K562 (cell line): ENCODE results near the gene CLGN. TPM values are rescaled to one million over a fixed set of nuclear protein-coding genes. Genes with fewer than 3 reads are reported as not detected.

Experiments
- BRCA1 ChIP-seq, 2 experiments: fragments of 450-650 bp in 1 of 2; sonication (generic) in 1 of 2; formaldehyde crosslinking in 1 of 2; IDR thresholded peaks; 2 replicates each; pipeline versions ENCODE4 v1.5.0 to v1.6.1; 2017 to 2020; ENCODE audit warnings: mild to moderate bottlenecking in 1 of 2, missing genetic modification reagents in 1 of 2
- CCNT2 ChIP-seq: IDR thresholded peaks from 2 replicates; pipeline ENCODE4 v1.6.1; 2011; ENCODE audit warnings: borderline replicate concordance, low read depth, mild to moderate bottlenecking, moderate library complexity, mixed read lengths, low read length; ENCODE audit not compliant: insufficient read length; ENCODE audit errors: extremely low read depth
- CEBPB ChIP-seq: fragments of 450-650 bp; IDR thresholded peaks from 2 replicates; pipeline ENCODE4 v1.6.1; 2016; ENCODE audit warnings: missing genetic modification characterization, missing compliant biosample characterization
- DMBX1 ChIP-seq: fragments of 250-450 bp; sonication (Bioruptor Pico); IDR thresholded peaks from 2 replicates; pipeline ENCODE4 v1.8.0; 2022; ENCODE audit warnings: inconsistent platforms, mild to moderate bottlenecking, moderate library complexity, borderline replicate concordance
- GMEB1 ChIP-seq: fragments of 250-450 bp; sonication (Bioruptor Pico); IDR thresholded peaks from 2 replicates; pipeline ENCODE4 v1.4.0; 2020; ENCODE audit warnings: mild to moderate bottlenecking
- L3MBTL2 ChIP-seq: fragments of 450-650 bp; IDR thresholded peaks from 2 replicates; pipeline ENCODE4 v1.6.1; 2016; ENCODE audit warnings: mild to moderate bottlenecking, moderate library complexity
- MTA2 ChIP-seq: fragments of 450-650 bp; IDR thresholded peaks from 2 replicates; pipeline ENCODE4 v1.6.1; 2016; ENCODE audit warnings: low read depth
- PRMT5 ChIP-seq: sonication (generic); formaldehyde crosslinking; IDR thresholded peaks from 2 replicates; pipeline ENCODE4 v1.5.0; 2020; ENCODE audit warnings: missing genetic modification reagents
- RFX5 ChIP-seq: IDR thresholded peaks from 2 replicates; pipeline ENCODE4 v1.6.1; 2011; ENCODE audit warnings: low read depth, mild to moderate bottlenecking, improper control_type of control experiment, low read length
- RHOXF2B ChIP-seq: fragments of 250-450 bp; sonication (Bioruptor Pico); conservative IDR thresholded peaks from 2 replicates; pipeline ENCODE4 v1.5.1; 2021
- SMARCA4 ChIP-seq: fragments of 450-650 bp; IDR thresholded peaks from 2 replicates; pipeline ENCODE4 v1.6.1; 2016
- THRA ChIP-seq: fragments of 450-650 bp; IDR thresholded peaks from 2 replicates; pipeline ENCODE4 v1.6.1; 2017; ENCODE audit warnings: mild to moderate bottlenecking, moderate library complexity
- ZBTB49 ChIP-seq: sonication (generic); formaldehyde crosslinking; IDR thresholded peaks from 2 replicates; pipeline ENCODE4 v1.8.0; 2022; ENCODE audit warnings: missing genetic modification reagents, mild to moderate bottlenecking, borderline replicate concordance
- ZFX ChIP-seq: sonication (generic); formaldehyde crosslinking; IDR thresholded peaks from 2 replicates; pipeline ENCODE4 v1.8.0; 2022; ENCODE audit warnings: mild to moderate bottlenecking, missing genetic modification reagents, moderate library complexity
- ZNF124 ChIP-seq: sonication (generic); formaldehyde crosslinking; IDR thresholded peaks from 2 replicates; pipeline ENCODE4 v1.8.1; 2022; ENCODE audit warnings: missing genetic modification reagents
- ZNF184 ChIP-seq: sonication (generic); formaldehyde crosslinking; IDR thresholded peaks from 2 replicates; pipeline ENCODE4 v1.5.0; 2020; ENCODE audit warnings: missing genetic modification reagents
- ZNF239 ChIP-seq: fragments of 250-450 bp; sonication (Bioruptor Pico); IDR thresholded peaks from 2 replicates; pipeline ENCODE4 v1.4.0; 2020; ENCODE audit warnings: mild to moderate bottlenecking
- ZNF384 ChIP-seq: IDR thresholded peaks from 2 replicates; pipeline ENCODE4 v1.6.1; 2012; ENCODE audit warnings: low read depth, low read length, improper control_type of control experiment
- ZNF408 ChIP-seq: fragments of 250-450 bp; sonication (Bioruptor Pico); IDR thresholded peaks from 2 replicates; pipeline ENCODE4 v1.4.0; 2020; ENCODE audit warnings: low read depth, mild to moderate bottlenecking, moderate library complexity
- ZNF41 ChIP-seq: fragments of 250-450 bp; sonication (Bioruptor Pico); conservative IDR thresholded peaks from 2 replicates; pipeline ENCODE4 v1.4.0; 2020; ENCODE audit warnings: mild to moderate bottlenecking
- ZNF639 ChIP-seq, 2 experiments: fragments of 200-800 bp in 1 of 2; sonication (Bioruptor generic) in 1 of 2; sonication (generic) in 1 of 2; formaldehyde crosslinking in 1 of 2; IDR thresholded peaks in 1 of 2; conservative IDR thresholded peaks in 1 of 2; 2 replicates each; pipeline versions ENCODE4 v1.5.0 to v1.6.1; 2016 to 2020; ENCODE audit warnings: missing compliant biosample characterization in 1 of 2, missing genetic modification characterization in 1 of 2, missing genetic modification reagents in 1 of 2
- polyA plus RNA-seq, 8 experiments: library from polyadenylated mRNA; depleted of rRNA in 4 of 8; stranded (reverse) in 5 of 8; unstranded in 3 of 8; fragments of >200 nt; fragmentation: Nextera tagmentation in 2 of 8; fragmentation: Illumina TruSeq in 1 of 8; extraction: Ambion mirVana in 2 of 8; extraction: Trizol in 1 of 8; gene quantifications; 2 replicates each; pipeline versions ENCODE4 v1.2.1 to v1.2.3, GENCODE V29; 2011 to 2014; ENCODE audit warnings: inconsistent platforms in 1 of 8, missing spikeins in 1 of 8
- total RNA-seq, 7 experiments: library from RNA; depleted of rRNA in 6 of 7; stranded (reverse); fragments of >200 nt in 6 of 7; fragmentation: Illumina TruSeq in 2 of 7; extraction: Trizol in 2 of 7; gene quantifications; 2 replicates each; pipeline versions ENCODE4 v1.2.1 to v1.2.3, GENCODE V29; 2011 to 2021; ENCODE audit warnings: low replicate concordance in 1 of 7

CLGN gene
- total and polyA plus RNA-seq, 9 of the 15 experiments (the other 6 are each of a cell fraction or from before 2014, with no cell fraction given), result 0.22 to 3.6 (median 2.7) TPM

- TF ChIP-seq ZNF184 (CRISPR knock-in tag) (no peak), DMBX1 (no peak; the same call in 1 of the 2 replicates), ZFX (CRISPR knock-in tag) (peak; percentile 90), GMEB1 (CRISPR knock-in tag) (peak; percentile 36; the same call in 1 of the 2 replicates), RHOXF2B (CRISPR knock-in tag) (no peak), ZNF408 (CRISPR knock-in tag) (no peak), CCNT2 (peak; percentile 31), ZNF639 (CRISPR knock-in tag; conservative IDR thresholded peaks at IDR 0.05 in 1 of 2, IDR thresholded peaks at IDR 0.05 in 1 of 2) (no peak), THRA (no peak), ZNF41 (CRISPR knock-in tag) (no peak), CEBPB (tag) (no peak), BRCA1 (IDR thresholded peaks at IDR 0.05) (no peak), BRCA1 (CRISPR knock-in tag; IDR thresholded peaks at IDR 0.05) (no peak), ZNF124 (no peak), RFX5 (no peak), PRMT5 (CRISPR knock-in tag) (no peak), ZNF384 (no peak), MTA2 (no peak), SMARCA4 (no peak), ZNF239 (no peak), ZBTB49 (CRISPR knock-in tag) (no peak), L3MBTL2 (peak; percentile 57; the same call in 1 of the 2 replicates)
Observed at GRCh38 chr4:140373328-140374129, 53.9 kb downstream of the CLGN start, which contains the start of gene SCOC (continued).
